GM12874 (cell line): ENCODE results near the gene PPP4R3A.

Source experiments
- CTCF ChIP-seq: IDR thresholded peaks from 2 replicates; pipeline ENCODE4 v1.5.1; 2011; ENCODE audit warnings: low read depth, mild to moderate bottlenecking, control low read depth, low read length, moderate library complexity; ENCODE audit not compliant: insufficient read depth

PPP4R3A gene

GRCh38 chr14:91473046-91473445 lies 37.1 kb downstream of the PPP4R3A start:
- no peak for TF ChIP-seq CTCF

- TF ChIP-seq CTCF = no peak
Measured at GRCh38 chr14:91470216-91470615, 39.9 kb downstream of the PPP4R3A start.

GRCh38 chr14:91466192-91466591 lies 43.9 kb downstream of the PPP4R3A start:
- TF ChIP-seq CTCF = no peak

- TF ChIP-seq CTCF = no peak
Measured at GRCh38 chr14:91464615-91465205, 45.4 kb downstream of the PPP4R3A start.

- TF ChIP-seq CTCF = no peak
Measured at GRCh38 chr14:91458612-91459011, 51.5 kb downstream of the PPP4R3A start.

- no peak for TF ChIP-seq CTCF
Measured at GRCh38 chr14:91456283-91456682, 53.8 kb downstream of the PPP4R3A start.

- TF ChIP-seq CTCF = no peak
Measured at GRCh38 chr14:91454580-91454979, 55.5 kb downstream of the PPP4R3A start.
